Mesenchymal stem cell (in vitro differentiated cells and primary cell): Measurements from ENCODE around the gene ULK4.

ENCODE experiments used
- DNase-seq: peaks from one replicate; pipeline ENCODE4 v3.0.0-alpha.2; 2013
- H2AFZ ChIP-seq: one replicate; pipeline ENCODE4 v1.6.1; 2013; ENCODE audit warnings: low read depth, mild to moderate bottlenecking, control low read depth, inconsistent platforms, low read length, moderate library complexity
- H2AK5ac ChIP-seq: 2 replicates; pipeline ENCODE4 v1.6.1; 2013; ENCODE audit warnings: low read length, moderate library complexity, mild to moderate bottlenecking, inconsistent platforms; ENCODE audit not compliant: severe bottlenecking
- H2BK120ac ChIP-seq: one replicate; pipeline ENCODE4 v1.6.1; 2013; ENCODE audit warnings: low read depth, mild to moderate bottlenecking, inconsistent platforms, low read length, moderate library complexity
- H2BK12ac ChIP-seq, 2 experiments: one replicate each; pipeline ENCODE4 v1.6.1; 2013; ENCODE audit warnings: inconsistent platforms in 2 of 2, low read length in 2 of 2, mild to moderate bottlenecking in 2 of 2, moderate library complexity in 2 of 2, control low read depth in 1 of 2
- H2BK15ac ChIP-seq: one replicate; pipeline ENCODE4 v1.6.1; 2013; ENCODE audit warnings: mild to moderate bottlenecking, low read depth, inconsistent platforms; ENCODE audit not compliant: poor library complexity, severe bottlenecking
- H2BK5ac ChIP-seq: 2 replicates; pipeline ENCODE4 v1.6.1; 2013; ENCODE audit warnings: low read depth, mild to moderate bottlenecking, low read length, control low read depth, inconsistent platforms; ENCODE audit not compliant: poor library complexity, severe bottlenecking
- H3K14ac ChIP-seq, 2 experiments: one replicate each; pipeline ENCODE4 v1.6.1; 2013; ENCODE audit warnings: inconsistent platforms in 2 of 2, low read length in 2 of 2, control low read depth in 1 of 2, mild to moderate bottlenecking in 1 of 2, moderate library complexity in 1 of 2
- H3K18ac ChIP-seq, 2 experiments: one replicate each; pipeline ENCODE4 v1.6.1; 2013; ENCODE audit warnings: inconsistent platforms in 2 of 2, low read length in 2 of 2, control low read depth in 1 of 2, low read depth in 1 of 2, mild to moderate bottlenecking in 1 of 2
- H3K23ac ChIP-seq, 2 experiments: one replicate each; pipeline ENCODE4 v1.6.1; 2013; ENCODE audit warnings: inconsistent platforms in 2 of 2, low read length in 2 of 2, mild to moderate bottlenecking in 2 of 2, moderate library complexity in 2 of 2, control low read depth in 1 of 2
- H3K27ac ChIP-seq: 2 replicates; pipeline ENCODE4 v1.5.1; 2013; ENCODE audit warnings: mild to moderate bottlenecking, moderate library complexity, low read length, control low read depth, inconsistent platforms; ENCODE audit not compliant: poor library complexity, severe bottlenecking
- H3K27me3 ChIP-seq, 2 experiments: 2 replicates each; pipeline versions ENCODE4 v1.6.1 to v1.7.0; 2013; ENCODE audit warnings: low read length in 2 of 2, mild to moderate bottlenecking in 2 of 2, moderate library complexity in 2 of 2, control low read depth in 1 of 2, inconsistent platforms in 1 of 2; ENCODE audit not compliant: control insufficient read depth in 1 of 2, insufficient read depth in 1 of 2
- H3K36me3 ChIP-seq, 2 experiments: 2 replicates each; pipeline versions ENCODE4 v1.6.1 to v1.7.0; 2013; ENCODE audit warnings: low read length in 2 of 2, control low read depth in 1 of 2, inconsistent platforms in 1 of 2, low read depth in 1 of 2, mild to moderate bottlenecking in 1 of 2; ENCODE audit not compliant: insufficient read depth in 2 of 2, control insufficient read depth in 1 of 2
- H3K4ac ChIP-seq, 2 experiments: one replicate each; pipeline ENCODE4 v1.6.1; 2013; ENCODE audit warnings: inconsistent platforms in 2 of 2, low read length in 2 of 2, mild to moderate bottlenecking in 2 of 2, moderate library complexity in 2 of 2, control low read depth in 1 of 2, low read depth in 1 of 2
- H3K4me1 ChIP-seq: 2 replicates; pipeline ENCODE4 v1.6.1; 2013; ENCODE audit warnings: low read depth, low read length, control low read depth; ENCODE audit not compliant: control insufficient read depth, insufficient read depth
- H3K4me2 ChIP-seq: 2 replicates; pipeline ENCODE4 v1.6.1; 2013; ENCODE audit warnings: low read length, mild to moderate bottlenecking, inconsistent platforms; ENCODE audit not compliant: poor library complexity, severe bottlenecking
- H3K4me3 ChIP-seq, 2 experiments: 2 replicates each; pipeline versions ENCODE4 v1.5.1 to v1.7.0; 2013; ENCODE audit warnings: low read length in 2 of 2, mild to moderate bottlenecking in 2 of 2, control low read depth in 1 of 2, low read depth in 1 of 2; ENCODE audit not compliant: insufficient read depth in 1 of 2
- H3K79me1 ChIP-seq: replicated peaks from 2 replicates; pipeline ENCODE4 v1.6.1; 2013; ENCODE audit warnings: mild to moderate bottlenecking, control low read depth, low read length, inconsistent platforms; ENCODE audit not compliant: poor library complexity, severe bottlenecking
- H3K9ac ChIP-seq: 2 replicates; pipeline ENCODE4 v1.7.0; 2013; ENCODE audit warnings: mild to moderate bottlenecking, low read length, moderate library complexity
- H3K9me3 ChIP-seq: 2 replicates; pipeline ENCODE4 v1.7.0; 2013; ENCODE audit warnings: mild to moderate bottlenecking, low read length; ENCODE audit not compliant: control insufficient read depth
- H4K8ac ChIP-seq: one replicate; pipeline ENCODE4 v1.6.1; 2013; ENCODE audit warnings: inconsistent platforms, mild to moderate bottlenecking, low read length, moderate library complexity
- H4K91ac ChIP-seq: one replicate; pipeline ENCODE4 v1.6.1; 2013; ENCODE audit warnings: mild to moderate bottlenecking, low read length, inconsistent platforms
- WGBS: methylation state at CpG from one replicate; pipeline ENCODE4 v1.1.7; 2013; ENCODE audit warnings: mixed read lengths; 5-methylcytosine and 5-hydroxymethylcytosine counted together

ULK4 gene

GRCh38 chr3:41247055-41248004, 714.6 kb downstream of the ULK4 start:
- Histone ChIP-seq H3K23ac (no peak overlapping the region), H2BK120ac (no peak overlapping the region), H2BK15ac (no peak overlapping the region), H2BK5ac (no peak overlapping the region), H3K4ac (no peak overlapping the region), H3K9ac (no peak overlapping the region), H3K4me2 (no peak overlapping the region), H3K4me3 (no peak overlapping the region), H2AK5ac (peak overlapping the region; percentile 50), H2BK12ac (no peak overlapping the region), H3K27ac (no peak overlapping the region), H3K18ac (no peak overlapping the region), H3K4me1 (peaks cover 30% of the 10 kb centered on the region), H4K91ac (no peak overlapping the region), H2AFZ (no peak overlapping the region), H3K9me3 (no peaks in the 10 kb centered on the region), H3K79me1 (peaks cover 2% of the 10 kb centered on the region), H3K14ac (no peak overlapping the region), H4K8ac (no peak overlapping the region), H3K27me3 (no peaks in the 10 kb centered on the region), H3K36me3 (peaks cover 30 to 32% of the 10 kb centered on the region in 2 experiments)
- DNase-seq: no peak
- WGBS: 93% methylated on average over 11 of the region's 12 CpGs

GRCh38 chr3:41244620-41245336, 717.1 kb downstream of the ULK4 start:
- Histone ChIP-seq H3K36me3 (peaks cover 34 to 55% of the 10 kb centered on the region in 2 experiments), H3K27ac (no peak overlapping the region), H3K79me1 (peaks cover 5% of the 10 kb centered on the region), H2AK5ac (no peak overlapping the region), H3K4me3 (no peak overlapping the region), H2BK120ac (no peak overlapping the region), H4K8ac (no peak overlapping the region), H3K4me1 (peaks cover 28% of the 10 kb centered on the region), H3K14ac (no peak overlapping the region), H3K4me2 (no peak overlapping the region), H3K9ac (no peak overlapping the region), H2BK12ac (no peak overlapping the region), H2BK15ac (no peak overlapping the region), H3K27me3 (no peaks in the 10 kb centered on the region), H3K9me3 (no peaks in the 10 kb centered on the region), H3K23ac (no peak overlapping the region), H3K4ac (no peak overlapping the region), H2AFZ (no peak overlapping the region), H3K18ac (no peak overlapping the region), H4K91ac (no peak overlapping the region), H2BK5ac (no peak overlapping the region)
- WGBS: 81% methylated on average over 5 of the region's 6 CpGs
- DNase-seq: no peak

- Histone ChIP-seq H3K18ac (no peak overlapping the region), H3K4me3 (no peak overlapping the region), H3K27ac (no peak overlapping the region), H4K91ac (no peak overlapping the region), H3K4ac (no peak overlapping the region), H2BK15ac (no peak overlapping the region), H4K8ac (no peak overlapping the region), H2BK5ac (no peak overlapping the region), H2AK5ac (no peak overlapping the region), H3K23ac (no peak overlapping the region), H3K27me3 (no peaks in the 10 kb centered on the region), H2AFZ (no peak overlapping the region), H3K14ac (no peak overlapping the region), H3K4me2 (no peak overlapping the region), H3K79me1 (peaks cover 8% of the 10 kb centered on the region), H3K36me3 (peaks cover 41 to 71% of the 10 kb centered on the region in 2 experiments), H2BK12ac (no peak overlapping the region), H3K9ac (no peak overlapping the region), H2BK120ac (no peak overlapping the region), H3K4me1 (peaks cover 21% of the 10 kb centered on the region), H3K9me3 (no peaks in the 10 kb centered on the region)
- peak; percentile 33 for DNase-seq
- 50% methylated on average over 1 of the region's 2 CpGs for WGBS
Observed at GRCh38 chr3:41243183-41243582, 718.7 kb downstream of the ULK4 start.
